Right lobe of liver (tissue), 4 donors: Measurements from ENCODE around the gene UTP14A.

ENCODE experiments used
- CTCF ChIP-seq, 4 donors: fragments of 200-600 bp in 3 of 4; fragments of 450-650 bp in 1 of 4; IDR thresholded peaks; one replicate each; pipeline versions ENCODE4 v1.5.1 to v1.8.0; 2016 to 2022; ENCODE audit warnings: antibody characterized with exemption in 4 of 4, mild to moderate bottlenecking in 2 of 4
- POLR2A ChIP-seq: fragments of 450-650 bp; IDR thresholded peaks from one replicate; pipeline ENCODE4 v1.6.1; 2017; ENCODE audit warnings: antibody characterized with exemption, mild to moderate bottlenecking
- donor health status: DM: no; HTN: no; CAD: no.
- donor health status: DM: no; HTN: no; CAD: no.
- donor health status: DM: no; HTN: yes; CAD: no.

GRCh38 chrX:129940721-129941120 is 34.8 kb downstream of the UTP14A start:
- no peak for TF ChIP-seq CTCF (IDR thresholded peaks at IDR 0.05)
- no peak for TF ChIP-seq POLR2A
